Coronary artery (tissue), 2 donors: ENCODE measurements around the gene KCNJ6.

Experiments used
- DNase-seq: peaks from one replicate; pipeline ENCODE4 v3.0.0-alpha.2; 2017; ENCODE audit warnings: low spot score
- H3K27ac ChIP-seq, 2 donors: fragments of 200-600 bp; sonication (generic); one replicate each; pipeline ENCODE4 v1.5.1; 2016 to 2019
- H3K4me3 ChIP-seq: fragments of 200-600 bp; sonication (generic); 2 replicates; pipeline ENCODE4 v1.5.1; 2016; ENCODE audit warnings: mild to moderate bottlenecking, moderate library complexity
- CTCF ChIP-seq: fragments of 200-600 bp; sonication (generic); IDR thresholded peaks from one replicate; pipeline ENCODE4 v1.5.1; 2019; ENCODE audit warnings: antibody characterized with exemption

KCNJ6 gene

GRCh38 chr21:37917612-37918011 lies 1.4 kb upstream of the KCNJ6 start:
- no peak overlapping the region for H3K4me3 ChIP-seq
- H3K27ac ChIP-seq = no peak overlapping the region
- no peak for TF ChIP-seq CTCF
- no peak for DNase-seq

DNA sequence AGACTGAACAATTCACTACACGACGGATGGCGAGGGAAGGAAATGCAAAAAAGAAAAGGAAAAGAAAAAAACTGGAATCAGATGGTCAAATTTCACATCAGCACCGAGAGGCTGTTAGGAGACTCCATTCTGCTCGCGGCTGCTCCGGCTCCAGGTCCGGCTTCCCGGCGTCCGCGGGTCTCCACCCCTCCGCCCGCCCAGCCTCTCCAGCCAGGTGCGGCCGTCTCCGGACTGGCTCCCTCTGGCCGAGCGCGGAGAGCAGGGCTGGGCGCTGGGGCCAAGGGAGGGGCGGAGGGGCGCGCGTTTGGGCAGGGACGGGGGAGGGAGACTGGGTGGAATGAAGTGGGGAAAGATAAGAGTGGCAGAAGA lies 332 bp downstream of the KCNJ6 start:
- no peak for TF ChIP-seq CTCF
- Histone ChIP-seq H3K27ac (no peak overlapping the region), H3K4me3 (peak overlapping the region; percentile 61)
- no peak for DNase-seq

- H3K4me3 ChIP-seq = peak overlapping the region; percentile 61
- DNase-seq = no peak
- TF ChIP-seq CTCF = no peak
- H3K27ac ChIP-seq = no peak overlapping the region
Observed at GRCh38 chr21:37915497-37915911, 753 bp downstream of the KCNJ6 start.

DNA sequence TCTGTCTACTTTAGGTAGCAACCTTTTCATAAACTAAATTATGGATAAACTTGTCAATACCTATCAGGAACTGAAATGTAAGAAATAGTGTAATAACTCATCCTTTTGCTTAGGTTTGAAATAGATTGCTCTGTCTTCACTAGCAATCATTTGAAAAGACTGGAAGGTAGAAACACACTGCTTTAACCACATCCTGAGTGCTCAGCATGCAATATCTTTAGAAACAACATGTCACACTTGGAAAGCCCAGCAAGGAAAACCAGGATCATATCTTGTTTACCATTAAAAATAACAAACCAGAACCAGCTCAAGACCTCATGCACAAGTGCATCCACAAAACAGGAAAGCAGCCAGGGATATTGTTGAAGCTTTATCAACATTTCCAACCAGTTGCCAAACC lies 3.6 kb downstream of the KCNJ6 start:
- no peak for TF ChIP-seq CTCF
- no peak overlapping the region for H3K27ac ChIP-seq
- DNase-seq = no peak
- H3K4me3 ChIP-seq = no peak overlapping the region

- DNase-seq = no peak
- Histone ChIP-seq H3K27ac (no peak overlapping the region), H3K4me3 (no peak overlapping the region)
- no peak for TF ChIP-seq CTCF
Observed at GRCh38 chr21:37909936-37910335, 6.3 kb downstream of the KCNJ6 start.

GRCh38 chr21:37908691-37909090 lies 7.6 kb downstream of the KCNJ6 start:
- no peak for TF ChIP-seq CTCF
- DNase-seq = no peak
- no peak overlapping the region for H3K4me3 ChIP-seq
- H3K27ac ChIP-seq = no peak overlapping the region

DNA sequence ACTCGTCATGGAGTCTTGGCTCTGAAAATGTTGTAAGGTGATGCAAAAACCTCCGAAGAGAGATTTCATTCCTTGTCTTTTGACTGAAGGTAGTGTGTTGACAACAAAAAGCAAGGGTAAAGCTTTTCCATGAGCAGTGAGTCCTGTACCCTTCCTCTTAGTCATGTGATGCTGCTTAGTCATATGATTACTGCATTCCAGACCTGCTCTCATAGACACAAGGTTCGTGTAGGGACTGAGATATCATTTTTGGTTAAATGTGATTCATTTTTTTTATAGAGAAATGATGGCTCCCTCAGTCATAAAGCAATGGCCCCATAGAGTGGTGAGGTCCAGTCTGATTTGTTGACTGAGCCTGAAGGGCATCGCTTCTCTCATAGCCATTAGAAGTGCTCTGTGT lies 9.2 kb downstream of the KCNJ6 start:
- H3K27ac ChIP-seq = no peak overlapping the region
- no peak overlapping the region for H3K4me3 ChIP-seq
- TF ChIP-seq CTCF = no peak
- DNase-seq = no peak
